Fibroblast of lung (primary cell): Measurements from ENCODE around the gene CFAP70. TPM values are rescaled to one million over a fixed set of nuclear protein-coding genes. Genes with fewer than 3 reads are reported as not detected.

Experiments used
- DNase-seq, 2 donors: peaks; one replicate each; pipeline versions ENCODE4 v3.0.0 to v3.0.0-alpha.2; 2010; ENCODE audit warnings: low read depth in 2 of 2
- H2AFZ ChIP-seq: 2 replicates; pipeline ENCODE4 v1.5.1; 2012; ENCODE audit warnings: low read length, control low read depth, inconsistent platforms
- H3K27ac ChIP-seq: 2 replicates; pipeline ENCODE4 v1.5.1; 2011; ENCODE audit warnings: low read length, control low read depth; ENCODE audit not compliant: insufficient read depth
- H3K27me3 ChIP-seq: 2 replicates; pipeline ENCODE4 v1.5.1; 2011; ENCODE audit warnings: mild to moderate bottlenecking, low read length; ENCODE audit not compliant: control insufficient read depth, insufficient read depth
- H3K36me3 ChIP-seq: 2 replicates; pipeline ENCODE4 v1.5.1; 2011; ENCODE audit warnings: low read length; ENCODE audit not compliant: control insufficient read depth, insufficient read depth
- H3K4me1 ChIP-seq: 2 replicates; pipeline ENCODE4 v1.5.1; 2011; ENCODE audit warnings: low read length; ENCODE audit not compliant: control insufficient read depth, insufficient read depth; ENCODE audit errors: extremely low read depth
- H3K4me2 ChIP-seq: 2 replicates; pipeline ENCODE4 v1.5.1; 2011; ENCODE audit warnings: low read length, control low read depth; ENCODE audit not compliant: insufficient read depth; ENCODE audit errors: extremely low read depth
- H3K4me3 ChIP-seq, 4 experiments: fragments of 200-600 bp in 1 of 4; sonication (generic) in 1 of 4; replicated peaks in 1 of 4; 2 replicates each; pipeline ENCODE4 v1.5.1; 2011 to 2016; ENCODE audit warnings: low read length in 4 of 4, low read depth in 3 of 4, mild to moderate bottlenecking in 3 of 4, control low read depth in 2 of 4, inconsistent platforms in 1 of 4, mixed read lengths in 1 of 4; ENCODE audit not compliant: insufficient read depth in 1 of 4; ENCODE audit errors: control extremely low read depth in 1 of 4
- H3K79me2 ChIP-seq: 2 replicates; pipeline ENCODE4 v1.5.1; 2012; ENCODE audit warnings: mild to moderate bottlenecking, low read length, inconsistent platforms; ENCODE audit not compliant: control insufficient read depth, insufficient read depth
- H3K9ac ChIP-seq: 2 replicates; pipeline ENCODE4 v1.5.1; 2011; ENCODE audit warnings: mild to moderate bottlenecking, low read length, control low read depth; ENCODE audit not compliant: insufficient read depth
- H3K9me3 ChIP-seq: 2 replicates; pipeline ENCODE4 v1.5.1; 2012; ENCODE audit warnings: low read depth, low read length; ENCODE audit not compliant: control insufficient read depth, insufficient read depth
- H4K20me1 ChIP-seq: 2 replicates; pipeline ENCODE4 v1.5.1; 2011; ENCODE audit warnings: low read length; ENCODE audit not compliant: control insufficient read depth, insufficient read depth; ENCODE audit errors: extremely low read depth
- CTCF ChIP-seq, 2 donors: IDR thresholded peaks in 1 of 2; conservative IDR thresholded peaks in 1 of 2; 1 replicate in 1 of 2; 2 replicates in 1 of 2; pipeline ENCODE4 v1.5.1; 2011 to 2012; ENCODE audit warnings: low read length in 2 of 2, control low read depth in 1 of 2, inconsistent platforms in 1 of 2, low read depth in 1 of 2, mild to moderate bottlenecking in 1 of 2
- EZH2 ChIP-seq: IDR thresholded peaks from 2 replicates; pipeline ENCODE4 v1.5.1; 2012; ENCODE audit warnings: low read length, control low read depth, mild to moderate bottlenecking; ENCODE audit errors: missing control alignments
- polyA plus RNA-seq, 2 donors: library from polyadenylated mRNA; depleted of rRNA in 1 of 2; stranded (reverse) in 1 of 2; unstranded in 1 of 2; fragments of >200 nt; gene quantifications; 2 replicates each; pipeline ENCODE4 v1.2.1, GENCODE V29; 2011 to 2012; ENCODE audit warnings: missing spikeins in 1 of 2
- total RNA-seq: library from RNA; depleted of rRNA; stranded (reverse); fragments of >200 nt; gene quantifications from 2 replicates; pipeline ENCODE4 v1.2.1, GENCODE V29; 2014

CFAP70 gene
- total and polyA plus RNA-seq, 2 donors (not counting 1 experiment from before 2014, with no cell fraction given) = 0.19 to 1.3 TPM

GRCh38 chr10:73239908-73240307, 118.8 kb downstream of the CFAP70 start:
- Histone ChIP-seq H2AFZ (no peak overlapping the region), H3K27ac (no peak overlapping the region), H3K36me3 (peaks cover 5% of the 10 kb centered on the region), H4K20me1 (no peaks in the 10 kb centered on the region), H3K9ac (no peak overlapping the region), H3K9me3 (no peaks in the 10 kb centered on the region), H3K4me2 (no peak overlapping the region), H3K4me3 (no peak overlapping the region), H3K4me1 (peaks cover under 1% of the 10 kb centered on the region), H3K79me2 (peaks cover 12% of the 10 kb centered on the region), H3K27me3 (no peaks in the 10 kb centered on the region)
- DNase-seq = no peak
- TF ChIP-seq EZH2 (no peak), CTCF (conservative IDR thresholded peaks at IDR 0.05 in 1 of 2, IDR thresholded peaks at IDR 0.05 in 1 of 2; ENCODE audit: low read depth in 1 of 2, low read length in 2 of 2) (no peak)

- no peaks in the 10 kb centered on the region for H4K20me1 ChIP-seq
- peaks cover 3% of the 10 kb centered on the region for H3K36me3 ChIP-seq
Measured at GRCh38 chr10:73238990-73239566, 119.6 kb downstream of the CFAP70 start.

GRCh38 chr10:73234695-73235094, 124.0 kb downstream of the CFAP70 start:
- no peaks in the 10 kb centered on the region for H3K27me3 ChIP-seq
- peaks cover 4% of the 10 kb centered on the region for H3K36me3 ChIP-seq
- TF ChIP-seq EZH2 (no peak), CTCF (conservative IDR thresholded peaks at IDR 0.05 in 1 of 2, IDR thresholded peaks at IDR 0.05 in 1 of 2; ENCODE audit: low read depth in 1 of 2, low read length in 2 of 2) (no peak)

More at GRCh38 chr10:73238990-73239566, 119.6 kb downstream of the CFAP70 start:
- Histone ChIP-seq H3K27ac (no peak overlapping the region), H3K4me1 (no peaks in the 10 kb centered on the region), H3K27me3 (no peaks in the 10 kb centered on the region), H3K4me2 (no peak overlapping the region), H3K79me2 (peaks cover 4% of the 10 kb centered on the region), H3K9ac (no peak overlapping the region), H3K9me3 (no peaks in the 10 kb centered on the region), H3K4me3 (no peak overlapping the region), H2AFZ (no peak overlapping the region)
- DNase-seq = no peak
- TF ChIP-seq CTCF (conservative IDR thresholded peaks at IDR 0.05 in 1 of 2, IDR thresholded peaks at IDR 0.05 in 1 of 2; ENCODE audit: low read depth in 1 of 2, low read length in 2 of 2) (no peak), EZH2 (no peak)

More at GRCh38 chr10:73234695-73235094, 124.0 kb downstream of the CFAP70 start:
- Histone ChIP-seq H3K9me3 (no peaks in the 10 kb centered on the region), H3K4me2 (no peak overlapping the region), H3K27ac (no peak overlapping the region), H3K79me2 (no peaks in the 10 kb centered on the region), H2AFZ (no peak overlapping the region), H4K20me1 (no peaks in the 10 kb centered on the region), H3K9ac (no peak overlapping the region), H3K4me3 (no peak overlapping the region), H3K4me1 (no peaks in the 10 kb centered on the region)
- DNase-seq = no peak
